Activated CD4-positive, CD25-positive, alpha-beta regulatory T cell treated with anti-CD3 and anti-CD28 coated beads, Interleukin-2, amount 50 U/mL, for 16 hours (primary cell): ENCODE measurements around the gene PUS7.
"Not testable (repeated sequence)": the region's sequence is repeated elsewhere in the genome, so short reads cannot be mapped to it uniquely, and the experiment has no call there.

ENCODE experiments used
- DNase-seq: peaks from one replicate; pipeline ENCODE4 v3.0.0-alpha.2; 2020; ENCODE audit warnings: low read depth, low spot score

The PUS7 gene

GRCh38 chr7:105521717-105522463, at the start of gene PUS7:
PUS7 (minus strand) TSS chr7:105522271; CDS start chr7:105508512, 13,759 bp downstream.
- peak; percentile 57 for DNase-seq

GRCh38 chr7:105567821-105568220, 45.8 kb upstream of the PUS7 start:
- DNase-seq: no peak

- DNase-seq: no peak
Measured at GRCh38 chr7:105567024-105567423, 45.0 kb upstream of the PUS7 start.

GRCh38 chr7:105565190-105565589, 43.1 kb upstream of the PUS7 start:
- no peak for DNase-seq

- no peak for DNase-seq
Measured at GRCh38 chr7:105559926-105560325, 37.9 kb upstream of the PUS7 start.

GRCh38 chr7:105538339-105538738, 16.3 kb upstream of the PUS7 start:
- DNase-seq: no peak

- DNase-seq: no peak
Measured at GRCh38 chr7:105532709-105533460, 10.8 kb upstream of the PUS7 start.

- DNase-seq: peak; percentile 75
Measured at GRCh38 chr7:105531792-105532671, 10.0 kb upstream of the PUS7 start, which contains the start of gene RINT1. RINT1 (plus strand) TSS chr7:105532201; CDS start chr7:105532316, 115 bp downstream.

- DNase-seq: no peak
Measured at GRCh38 chr7:105530546-105530945, 8.5 kb upstream of the PUS7 start.

GRCh38 chr7:105530126-105530525, 8.1 kb upstream of the PUS7 start:
- no peak for DNase-seq

GRCh38 chr7:105527737-105528136, 5.7 kb upstream of the PUS7 start:
- not testable (repeated sequence) for DNase-seq

GRCh38 chr7:105524840-105525239, 2.8 kb upstream of the PUS7 start:
- DNase-seq: no peak

GRCh38 chr7:105524423-105524822, 2.4 kb upstream of the PUS7 start:
- DNase-seq: not testable (repeated sequence)

- no peak for DNase-seq
Measured at GRCh38 chr7:105521027-105521716, 899 bp downstream of the PUS7 start.

- DNase-seq: not testable (repeated sequence)
Measured at GRCh38 chr7:105520620-105521019, 1.5 kb downstream of the PUS7 start.

- DNase-seq: no peak
Measured at GRCh38 chr7:105519353-105519752, 2.7 kb downstream of the PUS7 start.

- not testable (repeated sequence) for DNase-seq
Measured at GRCh38 chr7:105515610-105516009, 6.5 kb downstream of the PUS7 start.

GRCh38 chr7:105512926-105513526, 9.0 kb downstream of the PUS7 start:
- no peak for DNase-seq

- no peak for DNase-seq
Measured at GRCh38 chr7:105512415-105512814, 9.7 kb downstream of the PUS7 start.

GRCh38 chr7:105502173-105502572, 19.9 kb downstream of the PUS7 start:
- no peak for DNase-seq

- DNase-seq: no peak
Measured at GRCh38 chr7:105497016-105497415, 25.1 kb downstream of the PUS7 start.
